ENCODE measurements around the gene OBSCN.

GRCh38 chr1:228375578-228376261 is 167.9 kb downstream of the OBSCN start:
- no peak for TF ChIP-seq CTCF (IDR thresholded peaks at IDR 0.05)
- no peak for TF ChIP-seq ZFX (IDR thresholded peaks at IDR 0.05; ENCODE audit: borderline replicate concordance)

Data from 22Rv1 (cell line).